Large intestine (tissue), 1 donor: ENCODE data around the gene ATP6V1G1. TPM values are rescaled to one million over a fixed set of nuclear protein-coding genes. Genes with fewer than 3 reads are reported as not detected.

Experiments
- polyA plus RNA-seq: library from polyadenylated mRNA; unstranded; fragments of 120-200 nt; gene quantifications from one replicate; pipeline ENCODE4 v1.2.1, GENCODE V29; 2013

Gene ATP6V1G1
- polyA plus RNA-seq, 1 donor = 148 TPM

Other genes starting within 250 kb of the ATP6V1G1 start
- gene AKNA, start 199.8 kb upstream of the ATP6V1G1 start, polyA plus RNA-seq = 12.0 TPM
- 10.2 TPM for gene WHRN, start 82.3 kb upstream of the ATP6V1G1 start, polyA plus RNA-seq
- gene TMEM268, start 23.5 kb downstream of the ATP6V1G1 start, polyA plus RNA-seq = 6.5 TPM
- gene TEX53, start 70.0 kb downstream of the ATP6V1G1 start, polyA plus RNA-seq = not detected
- not detected for gene TEX48, start 94.4 kb downstream of the ATP6V1G1 start, polyA plus RNA-seq
- gene TNFSF15, start 218.3 kb downstream of the ATP6V1G1 start, polyA plus RNA-seq = 10.2 TPM